Body of pancreas (tissue), 4 donors: ENCODE data around the gene DNAJB6.

Experiments
- POLR2A ChIP-seq, 3 donors: fragments of 450-650 bp; IDR thresholded peaks; one replicate each; pipeline ENCODE4 v1.6.1; 2016; ENCODE audit warnings: antibody characterized with exemption in 3 of 3, mild to moderate bottlenecking in 2 of 3
- TF ChIP-seq, protein P1 (sequence below), 7 experiments: fragments of 450-650 bp in 4 of 7; fragments of 200-600 bp in 3 of 7; sonication (generic) in 3 of 7; IDR thresholded peaks; one replicate each; pipeline ENCODE4 v1.5.1; 2016 to 2019; ENCODE audit warnings: antibody characterized with exemption in 7 of 7

DNA sequence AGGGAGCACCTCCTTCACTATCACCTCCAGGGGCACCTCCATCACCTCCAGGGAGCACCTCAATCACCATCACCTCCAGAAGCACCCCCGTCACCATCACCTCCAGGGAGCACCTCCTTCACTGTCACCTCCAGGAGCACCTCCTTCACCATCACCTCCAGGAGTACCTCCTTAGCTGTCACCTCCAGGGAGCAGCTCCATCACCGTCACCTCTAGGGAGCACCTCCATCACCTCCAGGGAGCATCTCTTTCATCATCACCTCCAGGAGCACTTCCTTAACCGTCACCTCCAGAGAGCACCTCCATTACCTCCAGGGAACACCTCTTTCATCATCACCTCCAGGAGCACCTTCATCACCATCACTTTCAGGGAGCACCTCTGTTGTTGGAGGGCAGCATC lies 103.0 kb downstream of the DNAJB6 start:
- TF ChIP-seq POLR2A (IDR thresholded peaks at IDR 0.05): no peak
- TF ChIP-seq, protein P1, sequence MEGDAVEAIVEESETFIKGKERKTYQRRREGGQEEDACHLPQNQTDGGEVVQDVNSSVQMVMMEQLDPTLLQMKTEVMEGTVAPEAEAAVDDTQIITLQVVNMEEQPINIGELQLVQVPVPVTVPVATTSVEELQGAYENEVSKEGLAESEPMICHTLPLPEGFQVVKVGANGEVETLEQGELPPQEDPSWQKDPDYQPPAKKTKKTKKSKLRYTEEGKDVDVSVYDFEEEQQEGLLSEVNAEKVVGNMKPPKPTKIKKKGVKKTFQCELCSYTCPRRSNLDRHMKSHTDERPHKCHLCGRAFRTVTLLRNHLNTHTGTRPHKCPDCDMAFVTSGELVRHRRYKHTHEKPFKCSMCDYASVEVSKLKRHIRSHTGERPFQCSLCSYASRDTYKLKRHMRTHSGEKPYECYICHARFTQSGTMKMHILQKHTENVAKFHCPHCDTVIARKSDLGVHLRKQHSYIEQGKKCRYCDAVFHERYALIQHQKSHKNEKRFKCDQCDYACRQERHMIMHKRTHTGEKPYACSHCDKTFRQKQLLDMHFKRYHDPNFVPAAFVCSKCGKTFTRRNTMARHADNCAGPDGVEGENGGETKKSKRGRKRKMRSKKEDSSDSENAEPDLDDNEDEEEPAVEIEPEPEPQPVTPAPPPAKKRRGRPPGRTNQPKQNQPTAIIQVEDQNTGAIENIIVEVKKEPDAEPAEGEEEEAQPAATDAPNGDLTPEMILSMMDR (IDR thresholded peaks at IDR 0.05): no peak
